Keratinocyte (primary cell): Measurements from ENCODE around the gene SVOP. TPM values are rescaled to one million over a fixed set of nuclear protein-coding genes. Genes with fewer than 3 reads are reported as not detected.

Experiments
- DNase-seq: peaks from one replicate; pipeline ENCODE4 v3.0.0-alpha.2; 2011; ENCODE audit warnings: low read depth, missing footprints, low spot score
- FAIRE-seq: peaks from 2 replicates; lab custom pipeline; 2011; peaks lifted over from hg19 to GRCh38; lab: Jason Lieb, UNC
- H2AFZ ChIP-seq: 2 replicates; pipeline ENCODE4 v1.6.0; 2012; ENCODE audit warnings: low read length, control low read depth, inconsistent platforms; ENCODE audit not compliant: control insufficient read depth
- H3K27ac ChIP-seq: 2 replicates; pipeline ENCODE4 v1.5.1; 2011; ENCODE audit warnings: low read length; ENCODE audit not compliant: control insufficient read depth, insufficient read depth
- H3K27me3 ChIP-seq: 3 replicates; pipeline ENCODE4 v1.6.0; 2011; ENCODE audit warnings: low read length; ENCODE audit not compliant: control insufficient read depth, insufficient read depth; ENCODE audit errors: extremely low read depth
- H3K36me3 ChIP-seq, 2 experiments: 2 replicates in 1 of 2; 3 replicates in 1 of 2; pipeline ENCODE4 v1.5.1; 2011; ENCODE audit warnings: low read length in 2 of 2, mild to moderate bottlenecking in 1 of 2; ENCODE audit not compliant: control insufficient read depth in 2 of 2, insufficient read depth in 2 of 2; ENCODE audit errors: extremely low read depth in 1 of 2
- H3K4me1 ChIP-seq: 3 replicates; pipeline ENCODE4 v1.5.1; 2011; ENCODE audit warnings: low read length; ENCODE audit not compliant: control insufficient read depth, insufficient read depth; ENCODE audit errors: extremely low read depth
- H3K4me2 ChIP-seq: 3 replicates; pipeline ENCODE4 v1.6.0; 2011; ENCODE audit warnings: low read depth, low read length; ENCODE audit not compliant: control insufficient read depth, insufficient read depth; ENCODE audit errors: extremely low read depth
- H3K4me3 ChIP-seq, 3 experiments: fragments of 200-600 bp in 1 of 3; sonication (generic) in 1 of 3; 2 replicates in 2 of 3; 3 replicates in 1 of 3; pipeline ENCODE4 v1.5.1; 2011 to 2016; ENCODE audit warnings: low read length in 3 of 3, mild to moderate bottlenecking in 3 of 3, control low read depth in 2 of 3, inconsistent platforms in 1 of 3, low read depth in 1 of 3, mixed read lengths in 1 of 3, mixed run types in 1 of 3, moderate library complexity in 1 of 3; ENCODE audit not compliant: control insufficient read depth in 2 of 3, insufficient read depth in 2 of 3; ENCODE audit errors: extremely low read depth in 1 of 3
- H3K79me2 ChIP-seq: 2 replicates; pipeline ENCODE4 v1.6.0; 2012; ENCODE audit warnings: low read length; ENCODE audit not compliant: control insufficient read depth, insufficient read depth
- H3K9ac ChIP-seq: 3 replicates; pipeline ENCODE4 v1.6.0; 2011; ENCODE audit warnings: low read length; ENCODE audit not compliant: control insufficient read depth, insufficient read depth; ENCODE audit errors: extremely low read depth
- H3K9me1 ChIP-seq: 3 replicates; pipeline ENCODE4 v1.6.0; 2011; ENCODE audit warnings: low read length; ENCODE audit not compliant: control insufficient read depth, insufficient read depth; ENCODE audit errors: extremely low read depth
- H3K9me3 ChIP-seq: 2 replicates; pipeline ENCODE4 v1.5.1; 2012; ENCODE audit warnings: low read depth, low read length; ENCODE audit not compliant: control insufficient read depth
- H4K20me1 ChIP-seq: 3 replicates; pipeline ENCODE4 v1.6.0; 2011; ENCODE audit warnings: low read length; ENCODE audit not compliant: control insufficient read depth, insufficient read depth; ENCODE audit errors: extremely low read depth
- CTCF ChIP-seq, 3 experiments: IDR thresholded peaks in 1 of 3; conservative IDR thresholded peaks in 1 of 3; optimal IDR thresholded peaks in 1 of 3; 2 replicates in 2 of 3; 3 replicates in 1 of 3; pipeline versions ENCODE3 to v1.5.1; 2011; ENCODE audit warnings: low read length in 3 of 3, mild to moderate bottlenecking in 3 of 3, moderate library complexity in 2 of 3, control low read depth in 1 of 3, inconsistent platforms in 1 of 3; ENCODE audit not compliant: insufficient read depth in 2 of 3; ENCODE audit errors: extremely low read depth in 1 of 3
- EZH2 ChIP-seq: IDR thresholded peaks from one replicate; pipeline ENCODE4 v1.6.1; 2012; ENCODE audit warnings: inconsistent platforms, mild to moderate bottlenecking, low read length, moderate library complexity
- dilution Hi-C: fragments of 300-500 bp; cut with MboI; formaldehyde crosslinking; loops from one replicate; pipeline ENCODE4 v1.7.0; 2020; ENCODE audit warnings: low sequenced_read_pairs; ENCODE audit not compliant: extremely low pct_ligation_motif_present
- polyA plus RNA-seq, 5 experiments: library from polyadenylated mRNA; depleted of rRNA in 3 of 5; stranded (reverse) in 3 of 5; stranded (forward) in 1 of 5; unstranded in 1 of 5; fragments of >200 nt; gene quantifications; 1 replicate in 1 of 5; 2 replicates in 3 of 5; 3 replicates in 1 of 5; pipeline versions ENCODE4 v1.2.1 to v1.2.3, GENCODE V29; 2011 to 2012; ENCODE audit warnings: missing spikeins in 2 of 5, low read depth in 1 of 5, low replicate concordance in 1 of 5

The SVOP gene
- polyA plus RNA-seq, 1 donor (not counting 4 experiments of a cell fraction or from before 2014, with no cell fraction given) = not detected

- H3K27ac ChIP-seq = no peak overlapping the region
- H3K4me1 ChIP-seq = no peaks in the 10 kb centered on the region
- TF ChIP-seq CTCF (optimal IDR thresholded peaks at IDR 0.05 in 1 of 3, IDR thresholded peaks at IDR 0.05 in 1 of 3, conservative IDR thresholded peaks at IDR 0.05 in 1 of 3; ENCODE audit: extremely low read depth in 1 of 3, insufficient read depth in 2 of 3, low read length in 3 of 3) = no peak
- no peak overlapping the region for H3K4me3 ChIP-seq
- H2AFZ ChIP-seq = no peak overlapping the region
- DNase-seq (peak; percentile 7), FAIRE-seq (peak; percentile 36)
- no peaks in the 10 kb centered on the region for H4K20me1 ChIP-seq
- dilution Hi-C loops = no loop called here
- H3K9me3 ChIP-seq = no peaks in the 10 kb centered on the region
- no peaks in the 10 kb centered on the region for H3K27me3 ChIP-seq
- H3K9me1 ChIP-seq = no peaks in the 10 kb centered on the region
- no peak overlapping the region for H3K4me2 ChIP-seq
- no peaks in the 10 kb centered on the region for H3K79me2 ChIP-seq
- H3K36me3 ChIP-seq = no peaks in the 10 kb centered on the region
- no peak overlapping the region for H3K9ac ChIP-seq
Observed at GRCh38 chr12:108907839-108908351, 113.0 kb downstream of the SVOP start.

DNA sequence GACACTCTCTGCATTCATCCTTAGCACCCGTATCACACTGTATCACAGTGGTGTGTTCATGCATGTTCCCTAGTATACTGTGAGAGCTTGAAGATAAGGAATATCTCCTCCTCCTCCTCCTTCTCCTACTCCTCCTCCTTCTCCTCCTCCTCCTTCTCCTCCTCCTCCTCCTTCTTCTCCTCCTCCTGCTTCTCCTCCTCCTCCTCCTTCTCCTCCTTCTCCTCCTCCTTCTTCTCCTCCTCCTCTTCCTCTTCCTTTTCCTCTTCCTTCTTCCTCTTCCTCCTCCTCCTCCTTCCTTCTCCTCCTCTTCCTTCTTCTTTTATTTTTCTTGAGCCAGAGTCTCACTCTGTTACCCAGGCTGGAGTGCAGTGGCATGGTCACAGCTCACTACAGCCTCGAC is 113.9 kb downstream of the SVOP start:
- H3K4me3 ChIP-seq = no peak overlapping the region
- DNase-seq (no peak), FAIRE-seq (no peak)
- no peak overlapping the region for H3K4me2 ChIP-seq
- H3K36me3 ChIP-seq = no peaks in the 10 kb centered on the region
- dilution Hi-C loops = no loop called here
- H3K27me3 ChIP-seq = no peaks in the 10 kb centered on the region
- H3K9me1 ChIP-seq = no peaks in the 10 kb centered on the region
- no peaks in the 10 kb centered on the region for H3K9me3 ChIP-seq
- no peak for TF ChIP-seq CTCF (optimal IDR thresholded peaks at IDR 0.05 in 1 of 3, IDR thresholded peaks at IDR 0.05 in 1 of 3, conservative IDR thresholded peaks at IDR 0.05 in 1 of 3; ENCODE audit: extremely low read depth in 1 of 3, insufficient read depth in 2 of 3, low read length in 3 of 3)
- no peak for TF ChIP-seq EZH2
- no peaks in the 10 kb centered on the region for H3K4me1 ChIP-seq
- no peak overlapping the region for H2AFZ ChIP-seq
- H3K27ac ChIP-seq = no peak overlapping the region
- no peak overlapping the region for H3K9ac ChIP-seq
- no peaks in the 10 kb centered on the region for H3K79me2 ChIP-seq
- H4K20me1 ChIP-seq = no peaks in the 10 kb centered on the region
